Stimulated activated CD8-positive, alpha-beta memory T cell treated with anti-CD3 and anti-CD28 coated beads, Interleukin-4, amount 100 ng/mL, for 48 hours (primary cell): ENCODE results near the gene HEG1.

Experiments used
- DNase-seq: peaks from one replicate; pipeline ENCODE4 v3.0.0-alpha.2; 2020

Gene HEG1

DNA sequence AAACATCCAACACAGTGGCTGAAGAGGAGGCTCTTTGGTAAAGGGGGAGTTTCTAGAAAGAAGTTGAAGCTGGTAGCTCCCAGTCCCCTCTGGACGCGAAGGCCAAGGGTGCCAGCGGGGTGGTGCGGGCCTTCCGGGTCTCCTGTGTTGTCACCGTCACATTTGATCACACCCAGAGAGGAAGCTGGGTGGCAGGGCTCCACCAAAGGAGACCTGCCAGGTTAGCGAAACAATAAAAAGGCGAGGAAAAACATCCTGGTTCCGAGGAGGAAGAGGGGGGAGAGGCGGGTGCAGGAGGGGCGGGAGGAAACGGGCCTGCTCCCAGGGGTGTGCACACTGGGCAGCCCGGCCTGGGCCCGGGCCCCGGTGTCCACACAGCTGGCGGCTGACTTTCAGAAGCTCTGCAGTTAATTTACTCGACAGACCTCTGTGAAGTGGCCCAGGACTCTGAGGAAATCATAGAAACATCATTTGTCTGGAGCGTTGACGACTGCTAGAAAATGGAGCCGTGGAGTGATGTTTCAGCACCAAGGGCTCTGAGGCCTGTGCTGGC is 12.1 kb downstream of the HEG1 start:
- DNase-seq = no peak

DNA sequence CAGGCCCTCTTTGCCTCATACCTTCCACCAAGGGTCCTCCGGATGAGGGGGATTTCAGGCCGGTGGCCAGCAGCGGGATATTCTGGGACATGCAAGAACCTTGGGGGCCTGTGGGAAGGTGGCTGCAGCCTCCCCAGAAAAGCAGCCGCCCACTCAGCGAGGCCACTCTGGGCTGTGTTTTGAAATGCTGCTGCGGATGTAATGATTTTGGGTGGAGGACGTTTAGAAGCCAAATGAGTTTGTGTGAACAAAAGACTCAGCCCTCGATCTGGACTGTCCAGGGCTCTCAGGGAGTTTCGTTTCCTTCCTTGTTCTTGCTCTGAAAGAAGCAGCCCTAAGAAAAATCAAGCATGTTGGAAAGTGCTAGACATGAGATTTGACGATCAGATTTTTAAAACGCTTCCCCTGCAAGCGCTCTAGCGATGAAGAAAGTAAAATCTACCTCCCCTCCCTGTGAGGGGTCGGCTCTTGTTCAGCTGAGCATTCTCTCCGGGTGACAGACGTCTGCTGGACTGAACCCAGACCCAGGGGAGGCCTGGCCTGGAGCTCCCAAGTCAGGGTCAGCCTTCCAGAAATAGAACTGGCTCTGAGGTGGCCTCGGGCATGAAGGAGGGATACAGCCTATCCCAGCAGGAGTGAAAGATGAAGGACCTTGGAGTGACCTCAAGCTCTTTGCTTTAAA is 12.9 kb downstream of the HEG1 start:
- DNase-seq = no peak

DNA sequence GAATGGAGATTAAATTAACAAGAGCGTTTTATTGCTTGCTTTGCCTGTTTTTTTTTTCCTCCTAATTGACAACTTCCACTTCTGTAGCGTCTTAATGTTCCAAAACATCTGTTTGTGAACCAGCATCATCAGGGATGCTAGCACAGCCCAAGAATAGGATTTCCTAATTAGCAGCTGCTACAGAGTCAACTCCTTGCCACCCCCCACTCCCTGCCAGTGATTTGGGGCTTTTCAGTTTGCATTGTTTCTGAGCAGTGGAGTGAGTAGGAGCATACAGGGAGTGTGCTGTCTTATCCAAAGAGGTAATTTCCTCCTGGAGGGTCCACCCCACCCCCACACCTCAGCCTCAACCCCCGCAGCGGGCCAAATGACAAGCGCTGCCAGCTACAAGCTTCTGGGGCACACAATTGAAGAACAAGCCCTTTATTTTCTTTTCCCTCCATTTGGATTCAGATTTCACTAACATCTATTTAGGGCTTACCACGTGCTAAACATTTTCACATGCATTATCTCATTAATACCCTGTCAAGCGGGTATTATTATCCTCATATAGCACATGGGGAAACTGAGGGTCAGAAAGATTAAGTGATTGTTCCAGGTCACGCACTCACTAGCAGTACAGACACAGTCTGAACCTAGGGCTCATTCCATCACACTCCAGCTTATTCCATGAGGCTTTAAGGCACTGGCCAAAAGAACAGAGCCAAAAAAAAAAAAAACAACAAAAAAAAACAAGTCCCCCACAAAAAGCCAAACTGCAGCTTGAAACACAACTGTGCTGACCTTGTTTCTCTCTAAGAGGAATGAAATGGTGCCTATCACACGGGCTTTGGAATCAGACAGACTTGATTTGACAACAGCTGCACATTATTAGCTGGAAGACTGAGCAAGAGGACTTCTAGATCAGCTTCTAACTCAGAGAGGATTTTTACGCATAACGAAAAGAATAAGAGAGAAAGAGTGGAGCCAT is 16.4 kb downstream of the HEG1 start:
- DNase-seq = no peak

DNA sequence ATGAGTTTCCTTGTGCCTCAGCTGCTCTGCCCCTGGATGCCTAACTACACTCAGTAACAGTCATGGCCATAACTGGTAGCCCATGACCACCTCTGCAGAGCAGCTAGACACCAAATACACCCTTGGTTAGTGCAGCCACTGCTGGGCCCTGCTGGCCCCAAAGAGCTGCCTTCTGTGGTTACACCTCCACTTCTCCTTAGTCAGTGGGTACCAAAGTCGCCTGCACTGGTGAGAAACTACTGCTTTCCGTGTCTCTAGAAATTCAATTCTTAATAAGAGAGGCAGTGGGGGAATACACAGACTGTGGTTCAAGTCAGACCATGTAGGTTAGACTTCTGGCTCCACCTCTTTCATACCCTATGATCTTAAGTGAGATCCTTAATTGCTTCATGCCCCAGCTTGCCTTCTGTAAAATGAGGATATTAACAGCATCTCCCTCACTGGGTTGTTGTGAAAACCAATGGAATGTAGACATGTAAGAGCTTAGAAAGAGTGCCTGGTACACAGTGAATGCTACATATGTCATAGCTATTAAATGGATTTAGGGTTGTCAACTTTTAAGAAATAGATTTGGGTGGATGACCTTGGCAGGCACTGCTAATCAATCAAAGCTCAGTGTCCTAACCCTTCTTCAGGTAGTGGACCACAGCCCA is 18.2 kb downstream of the HEG1 start:
- no peak for DNase-seq

DNA sequence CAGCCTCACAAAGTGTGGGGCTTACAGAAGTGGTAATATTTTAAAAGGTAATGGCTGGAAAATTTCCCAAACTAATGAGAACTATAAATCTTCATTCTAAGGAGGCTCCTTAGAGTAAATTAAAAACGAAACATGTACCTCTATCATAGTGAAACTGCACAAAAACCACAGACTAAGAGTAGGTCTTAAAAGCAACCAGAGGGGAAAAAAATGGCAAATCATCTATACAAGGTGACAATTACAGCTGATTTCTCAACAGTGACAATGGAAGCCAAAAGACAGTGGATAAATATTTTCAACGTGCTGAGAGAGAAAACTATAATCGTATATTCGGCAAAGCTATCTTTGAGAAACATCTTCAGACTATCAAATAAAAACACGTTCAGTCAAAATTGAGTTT is 20.6 kb downstream of the HEG1 start:
- DNase-seq = no peak

DNA sequence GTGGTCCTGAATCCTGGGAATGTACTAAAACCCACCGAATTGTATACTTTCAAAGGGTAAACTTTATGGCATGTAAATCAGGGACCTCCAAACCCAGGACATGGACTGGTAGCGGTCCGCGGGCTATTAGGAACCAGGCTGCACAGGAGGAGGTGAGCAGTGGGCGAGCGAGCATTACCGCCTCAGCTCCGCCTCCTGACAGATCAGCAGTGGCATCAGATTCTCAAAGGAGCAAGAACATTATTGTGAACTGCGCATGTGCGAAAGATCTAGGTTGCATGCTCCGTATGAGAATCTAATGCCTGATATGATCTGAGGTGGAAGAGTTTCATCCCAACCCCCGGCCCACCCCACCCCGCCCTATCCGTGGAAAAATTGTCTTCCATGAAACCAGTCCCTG is 22.2 kb downstream of the HEG1 start:
- no peak for DNase-seq

DNA sequence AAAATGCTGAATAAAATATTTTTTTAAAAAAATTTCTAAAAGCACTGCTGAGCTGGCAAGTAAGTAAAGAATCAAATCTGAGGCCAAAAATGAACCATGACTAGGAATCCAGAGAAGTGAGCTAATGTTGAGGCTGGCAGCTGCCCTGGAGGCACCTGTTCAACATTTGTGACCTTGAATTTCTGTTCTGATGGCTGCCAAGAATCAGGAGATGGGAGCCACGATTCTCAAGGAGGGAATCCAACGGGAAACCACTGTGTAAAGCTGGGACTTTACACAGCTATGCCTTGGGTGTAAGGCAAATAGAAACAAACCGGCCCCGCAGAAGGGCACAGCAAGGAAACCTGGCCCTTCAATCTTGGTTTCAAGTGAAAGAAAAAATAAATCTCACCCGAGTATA is 22.7 kb downstream of the HEG1 start:
- DNase-seq = no peak

DNA sequence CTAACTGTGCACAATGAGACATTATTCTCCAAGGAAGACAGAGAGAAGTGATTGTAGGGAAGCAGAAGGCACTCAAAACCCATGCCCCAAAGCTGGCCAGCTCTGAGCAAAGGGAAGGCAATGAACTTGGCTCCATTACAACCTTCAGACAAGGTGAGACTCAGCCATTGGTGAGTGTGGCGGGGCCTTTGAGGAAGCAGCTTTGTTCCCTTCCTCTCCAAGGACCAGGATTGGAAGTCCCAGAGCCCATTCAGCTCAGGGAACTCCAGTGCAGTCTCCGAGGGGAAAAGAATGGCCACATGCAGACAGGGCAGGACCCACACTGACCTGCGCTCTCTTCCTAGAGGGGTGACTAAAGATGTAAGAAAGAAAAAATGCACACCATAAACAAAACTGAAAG is 23.1 kb downstream of the HEG1 start:
- no peak for DNase-seq

DNA sequence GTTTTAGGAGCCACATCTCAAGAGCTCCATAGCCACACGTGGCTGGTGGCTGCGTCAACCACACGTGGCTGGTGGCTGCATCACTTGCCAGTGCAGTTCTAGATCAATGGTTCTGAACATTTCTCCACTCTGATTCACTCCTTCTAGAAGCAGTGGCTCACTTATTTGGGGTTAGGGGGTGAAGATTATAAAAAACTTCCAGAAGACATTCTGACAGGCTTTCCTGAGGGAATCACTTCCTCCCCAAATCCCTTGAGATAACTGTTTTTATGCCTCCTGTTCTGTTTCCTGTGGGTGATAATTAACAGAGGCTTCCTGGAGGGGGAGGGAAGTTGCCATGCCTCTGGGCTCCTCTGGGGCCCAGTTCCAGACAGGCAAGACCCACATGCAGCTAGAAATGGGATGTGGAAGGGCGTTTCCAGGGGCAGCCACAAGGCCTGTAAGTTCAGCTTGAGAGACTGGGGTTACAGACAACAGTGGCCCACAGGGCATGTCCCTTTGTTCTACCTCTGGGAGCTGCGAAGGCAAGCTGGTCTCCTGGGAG is 23.6 kb downstream of the HEG1 start:
- DNase-seq = no peak

DNA sequence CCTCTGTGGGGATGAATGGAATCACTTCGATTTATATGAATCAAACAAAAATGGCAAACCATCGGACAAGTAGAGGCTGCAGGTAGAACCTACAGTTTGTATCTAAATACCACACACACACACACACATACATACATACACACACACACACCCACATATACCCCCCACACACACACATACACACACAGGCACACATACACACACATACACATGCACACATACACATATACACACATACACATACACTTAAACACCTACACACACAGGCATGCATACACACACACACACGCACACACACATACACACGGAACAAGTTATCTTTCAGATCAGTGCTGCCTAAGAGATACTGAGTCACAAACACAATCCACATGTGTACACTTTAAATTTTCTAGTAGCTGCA is 24.3 kb downstream of the HEG1 start:
- DNase-seq = no peak

DNA sequence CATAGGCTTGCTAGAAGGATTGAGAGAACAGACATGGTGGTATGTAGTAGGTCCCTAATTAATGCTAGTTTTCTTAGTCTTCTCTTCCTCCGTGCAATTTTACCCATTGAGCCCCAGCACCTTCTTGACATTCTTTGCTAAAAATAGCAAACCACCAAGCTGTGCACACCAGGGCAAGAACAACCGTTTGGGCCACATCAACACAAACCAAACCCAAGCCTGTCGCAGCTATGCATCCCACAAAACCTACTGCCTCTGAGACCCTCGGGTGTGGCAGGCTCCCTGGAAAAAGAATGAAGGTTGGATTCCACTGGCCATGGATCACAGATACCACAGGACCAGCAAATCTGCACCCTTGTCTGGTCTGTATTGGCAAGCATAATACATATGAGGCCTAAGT is 27.1 kb downstream of the HEG1 start:
- DNase-seq = no peak

DNA sequence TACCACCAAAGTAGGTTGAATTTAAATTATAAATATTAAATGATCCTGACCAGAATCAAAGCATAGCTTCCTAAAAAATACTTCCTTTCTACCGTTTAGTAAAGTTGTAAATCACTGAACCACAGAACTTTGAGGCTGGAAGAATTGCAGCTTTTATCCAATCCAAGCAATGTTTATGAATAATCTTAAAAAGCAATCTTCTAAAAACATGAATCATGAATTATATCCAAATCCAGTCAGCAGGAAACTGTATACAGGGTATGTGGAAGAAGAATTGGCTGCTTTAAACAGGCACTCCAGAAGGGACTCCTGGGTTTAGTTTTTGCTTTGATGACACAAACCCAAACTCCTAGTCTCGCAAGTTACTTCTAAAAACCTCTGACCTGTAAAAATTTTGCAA is 30.2 kb downstream of the HEG1 start:
- no peak for DNase-seq

DNA sequence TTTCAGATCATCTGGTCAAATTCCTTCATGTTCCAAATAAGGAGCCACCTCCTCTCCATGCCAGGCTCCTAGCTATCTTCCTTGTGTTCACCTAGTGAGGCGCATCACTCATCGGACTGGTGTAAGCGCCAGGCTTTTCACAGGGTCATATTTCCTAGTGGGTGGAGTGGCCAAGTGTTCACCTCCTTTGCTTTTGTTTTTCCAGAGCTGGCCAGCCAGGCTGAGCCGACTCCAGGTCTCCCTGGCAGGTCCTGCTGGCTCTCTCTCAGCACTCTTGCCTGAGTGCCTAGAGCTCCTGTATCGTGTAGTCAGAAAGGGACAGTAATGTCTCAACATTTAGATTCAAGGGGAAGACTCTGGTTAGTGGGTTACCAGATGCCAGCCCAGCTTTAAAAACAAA is 31.0 kb downstream of the HEG1 start:
- DNase-seq = no peak

DNA sequence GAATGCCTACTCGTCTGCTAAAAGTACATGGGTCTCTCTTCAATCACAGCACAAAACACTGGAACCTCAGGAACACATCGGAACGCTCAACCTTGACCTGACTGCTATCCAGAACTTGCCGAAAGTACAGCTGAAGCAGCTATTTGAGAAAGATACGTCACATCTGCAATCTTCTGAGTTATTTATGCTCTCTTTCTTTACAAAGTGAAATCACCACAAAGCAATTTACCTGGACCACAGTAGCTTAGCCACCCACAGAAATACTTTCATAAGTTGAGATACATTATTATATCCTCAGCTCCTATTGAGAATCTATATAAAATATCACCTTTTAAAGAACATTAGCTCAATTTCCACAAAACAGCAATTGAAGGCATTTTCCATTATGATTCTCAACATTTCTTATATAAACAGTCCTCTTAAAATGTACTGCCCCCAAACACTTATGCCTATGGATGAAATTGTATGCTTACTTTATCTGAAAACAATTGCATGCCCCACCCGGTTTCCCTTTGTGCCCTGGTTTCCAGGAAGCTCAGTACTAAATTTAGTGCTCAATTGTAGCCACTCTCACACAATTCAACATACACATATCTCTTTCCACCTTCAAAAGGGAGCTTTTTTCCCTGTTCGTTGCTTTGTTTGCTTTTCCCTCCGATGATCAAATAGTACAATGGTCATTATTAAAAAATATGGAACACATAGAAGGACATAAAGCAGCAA is 31.8 kb downstream of the HEG1 start:
- no peak for DNase-seq

DNA sequence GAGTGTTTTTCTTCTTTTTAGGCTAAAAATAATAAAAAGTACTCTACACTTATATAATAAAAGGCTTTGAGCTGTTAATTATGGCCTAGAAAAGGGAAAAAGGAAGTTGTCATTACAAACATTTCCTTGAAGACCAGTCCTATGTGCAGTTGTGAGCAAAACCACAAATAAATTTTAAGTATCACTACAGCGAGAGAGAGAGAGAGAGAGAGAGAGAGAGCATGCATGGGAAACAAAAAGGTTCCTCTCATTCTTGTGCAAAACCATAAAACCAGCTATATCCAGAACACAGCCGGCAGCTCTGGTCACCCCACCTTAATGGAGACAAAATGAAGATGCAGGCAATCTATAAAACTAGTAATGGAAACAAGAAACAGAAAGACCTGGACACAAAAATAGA is 33.6 kb downstream of the HEG1 start:
- no peak for DNase-seq

DNA sequence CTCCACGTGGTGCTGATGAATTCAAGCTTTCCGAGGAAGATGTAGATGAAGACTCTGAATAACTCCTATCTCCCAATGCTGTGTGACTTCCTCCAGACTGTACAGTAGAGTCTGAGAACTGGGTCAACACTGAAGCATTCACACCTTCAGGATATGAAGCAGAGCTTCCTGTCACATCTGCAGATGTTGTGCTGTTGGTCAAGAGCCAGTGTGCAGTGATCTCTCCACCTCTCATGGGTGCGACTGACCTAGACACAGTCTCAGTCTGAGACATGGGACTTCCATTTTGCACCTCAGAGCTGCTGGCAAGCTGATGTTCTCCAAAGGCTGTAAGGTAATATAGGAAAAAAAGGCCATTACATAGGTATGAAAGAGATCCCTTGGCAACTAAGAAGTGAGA is 36.5 kb downstream of the HEG1 start:
- DNase-seq = no peak

DNA sequence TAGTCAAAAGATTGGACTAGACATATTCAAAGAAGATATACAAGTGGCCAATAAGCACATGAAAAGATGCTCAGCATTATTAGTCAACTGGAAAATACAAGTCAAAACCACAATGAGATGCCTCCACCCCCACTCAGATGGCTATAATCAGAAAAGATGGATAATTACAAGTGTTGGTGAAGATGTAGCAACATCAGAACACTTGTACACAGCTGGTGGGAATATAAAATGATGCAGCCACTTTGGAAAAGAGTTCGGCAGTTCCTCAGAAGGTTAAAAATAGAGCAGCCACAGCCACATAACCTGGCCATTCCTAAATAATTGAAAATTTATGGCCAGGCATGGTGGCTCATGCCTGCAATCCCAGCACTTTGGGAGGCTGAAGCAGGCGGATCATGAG is 38.4 kb downstream of the HEG1 start:
- DNase-seq = no peak

DNA sequence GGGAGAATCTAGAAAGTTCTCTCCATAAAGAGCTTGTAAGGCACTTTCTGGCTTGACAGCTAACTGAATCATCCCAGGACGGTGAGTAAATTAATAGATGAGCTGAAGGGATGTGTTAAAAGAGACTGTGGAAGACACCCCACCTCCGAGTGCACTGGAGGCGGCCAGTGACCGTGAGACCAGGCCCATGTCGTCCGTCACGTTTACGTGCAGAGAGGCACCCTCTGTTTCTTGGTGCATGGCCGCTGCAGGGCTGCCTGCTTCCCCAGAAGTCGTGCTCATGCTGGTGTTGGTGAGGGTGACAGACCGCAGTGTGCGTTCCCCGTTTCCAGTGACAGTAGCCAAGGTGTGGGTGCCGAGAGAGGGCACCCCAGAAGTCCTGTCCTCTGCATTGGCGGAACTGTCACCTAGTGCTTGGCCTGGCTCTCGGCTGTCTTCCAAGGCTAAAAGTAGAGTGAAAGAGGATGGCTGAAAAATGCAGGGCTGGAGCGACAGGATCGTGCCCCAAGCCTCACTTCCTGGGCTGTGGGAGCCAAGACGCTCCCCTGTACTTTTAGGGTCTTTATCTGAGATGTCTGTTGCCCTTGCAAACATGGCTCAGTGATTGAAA is 41.1 kb downstream of the HEG1 start:
- DNase-seq = no peak

DNA sequence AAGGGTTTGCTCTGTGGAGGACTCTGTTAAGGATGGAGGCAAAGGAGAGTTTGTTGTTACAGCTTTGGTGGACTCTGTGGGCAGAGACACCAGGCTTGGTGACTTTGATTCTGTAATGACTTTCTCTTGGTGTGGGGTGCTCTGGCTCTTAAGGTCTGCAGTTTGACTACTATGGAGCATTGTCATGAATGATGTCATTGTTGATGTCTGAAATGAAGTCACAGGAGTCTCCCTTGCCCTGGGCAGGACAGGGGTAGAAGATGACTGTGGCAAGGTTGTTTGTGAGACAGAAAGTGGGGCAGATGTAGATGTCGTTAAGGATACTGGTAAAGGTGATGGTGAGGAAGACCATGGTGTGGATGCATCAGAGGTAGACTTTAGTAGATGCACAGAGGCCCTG is 42.7 kb downstream of the HEG1 start:
- DNase-seq = no peak

DNA sequence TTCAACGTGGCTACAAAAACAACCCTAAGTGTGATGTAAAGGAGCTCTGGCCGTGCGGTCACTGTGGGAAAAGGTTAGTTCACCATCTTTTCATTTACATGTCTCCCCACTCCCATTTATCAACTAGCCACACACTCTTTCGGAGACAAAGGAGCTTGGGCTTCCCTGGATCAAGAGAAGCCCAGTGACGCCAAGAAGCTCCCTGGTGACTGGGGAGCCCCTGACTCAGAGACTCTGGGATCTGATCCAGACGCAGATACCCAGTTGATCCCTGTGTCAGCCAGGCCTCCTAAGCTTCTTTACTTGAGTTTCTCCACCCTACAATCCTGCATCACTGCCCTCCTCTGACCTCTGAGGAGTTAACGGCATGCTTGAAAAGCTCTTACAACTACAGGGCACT is 43.9 kb downstream of the HEG1 start:
- no peak for DNase-seq

DNA sequence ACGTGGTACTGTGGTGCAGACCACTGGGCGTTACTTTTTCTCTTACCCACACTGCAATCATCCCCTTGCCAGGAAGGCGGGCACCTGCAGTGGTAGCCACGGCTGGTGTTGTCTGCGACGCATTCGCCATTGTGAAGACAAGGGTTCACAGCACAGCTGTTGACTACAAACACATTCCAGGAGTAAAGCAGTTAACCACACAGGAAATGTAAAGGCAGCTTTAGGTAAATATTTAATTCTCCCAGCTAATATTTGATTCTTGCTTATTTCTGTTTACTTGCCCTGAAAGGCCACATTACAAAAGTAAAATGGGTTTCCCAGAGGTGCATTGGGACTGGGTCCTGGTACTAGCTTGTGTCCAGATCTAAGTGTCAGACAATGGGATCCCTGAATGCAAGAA is 45.4 kb downstream of the HEG1 start:
- no peak for DNase-seq

DNA sequence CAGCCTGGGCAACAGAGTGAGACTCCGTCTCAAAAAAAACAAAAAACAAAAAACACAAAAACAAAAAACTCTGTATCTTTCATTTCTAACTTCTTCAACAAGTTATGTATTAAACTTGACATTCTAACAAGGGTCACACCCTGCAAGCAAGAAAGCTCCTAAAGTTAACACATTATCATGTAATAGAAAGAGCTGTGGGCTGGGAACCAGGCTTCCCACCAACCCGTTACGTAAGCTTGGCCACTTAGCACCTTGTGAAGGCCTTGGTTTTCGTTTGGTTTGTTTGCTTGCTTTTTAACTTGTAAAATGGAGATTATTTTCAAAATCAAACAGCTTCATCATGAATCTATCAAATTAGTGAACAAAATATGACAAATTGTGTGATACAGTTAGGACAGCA is 47.0 kb downstream of the HEG1 start:
- DNase-seq = no peak
